GOT3 (cell line): ENCODE data around the gene SELPLG.
"Not testable (repeated sequence)": the region's sequence is repeated elsewhere in the genome, so short reads cannot be mapped to it uniquely, and the experiment has no call there.

Experiments used
- DNase-seq: peaks from one replicate; lab custom pipeline; 2025; ENCODE audit warnings: mixed read lengths; lab: John Stamatoyannopoulos, UW

SELPLG gene

DNA sequence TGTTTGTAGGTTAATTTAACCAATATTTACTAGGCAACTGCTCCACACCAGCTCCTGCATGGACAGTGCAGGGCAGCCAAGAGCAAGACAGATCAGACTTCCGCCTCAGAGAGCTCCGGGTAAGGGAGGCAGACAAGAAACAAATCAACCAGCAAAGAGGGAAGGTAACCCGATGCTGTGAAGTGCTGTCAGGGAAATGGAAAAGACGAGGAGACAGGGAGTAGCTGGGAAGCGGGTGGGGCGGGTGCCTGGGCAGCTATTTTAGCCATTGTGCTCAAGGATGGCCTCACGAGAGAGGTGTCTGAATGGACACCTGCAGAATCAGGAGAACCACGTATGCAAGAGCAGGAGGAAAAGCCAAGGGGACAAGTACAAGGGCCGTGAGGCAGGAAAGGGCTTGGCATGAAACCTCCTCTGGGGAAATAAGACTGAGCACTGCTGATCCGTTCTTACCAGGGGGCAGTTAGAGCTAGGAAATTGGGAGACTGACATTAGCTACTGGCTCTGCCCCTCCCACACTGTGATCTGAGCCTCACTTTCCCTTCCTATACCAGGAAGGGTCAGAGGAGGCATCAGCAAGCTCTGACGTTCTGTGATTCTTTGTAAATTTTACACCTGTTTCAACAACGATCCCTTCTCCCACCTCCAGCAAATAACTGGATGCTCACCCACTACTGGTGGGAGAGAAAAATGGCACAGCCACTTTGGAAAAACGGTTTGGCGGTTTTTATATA lies 29.3 kb downstream of the SELPLG start:
- no peak for DNase-seq

DNA sequence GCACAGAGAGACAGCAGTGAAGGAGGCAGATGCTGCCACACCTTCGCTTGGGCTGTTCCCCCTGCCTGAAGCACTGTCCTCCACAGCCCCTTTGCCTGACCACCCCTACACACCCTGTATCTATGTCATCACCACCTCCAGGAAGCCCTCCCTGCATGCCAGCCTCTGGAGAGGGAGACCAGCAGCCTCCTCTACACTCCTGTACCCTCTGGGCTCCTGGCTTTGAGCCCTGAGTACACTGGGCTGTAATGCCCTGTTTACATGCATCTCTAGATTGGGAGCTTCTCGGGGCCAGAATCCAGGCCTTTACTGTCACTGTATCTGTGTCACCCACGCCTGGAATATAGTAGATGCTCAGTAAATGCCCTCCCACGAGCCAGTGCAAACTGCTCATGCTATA lies 30.0 kb downstream of the SELPLG start:
- no peak for DNase-seq

DNA sequence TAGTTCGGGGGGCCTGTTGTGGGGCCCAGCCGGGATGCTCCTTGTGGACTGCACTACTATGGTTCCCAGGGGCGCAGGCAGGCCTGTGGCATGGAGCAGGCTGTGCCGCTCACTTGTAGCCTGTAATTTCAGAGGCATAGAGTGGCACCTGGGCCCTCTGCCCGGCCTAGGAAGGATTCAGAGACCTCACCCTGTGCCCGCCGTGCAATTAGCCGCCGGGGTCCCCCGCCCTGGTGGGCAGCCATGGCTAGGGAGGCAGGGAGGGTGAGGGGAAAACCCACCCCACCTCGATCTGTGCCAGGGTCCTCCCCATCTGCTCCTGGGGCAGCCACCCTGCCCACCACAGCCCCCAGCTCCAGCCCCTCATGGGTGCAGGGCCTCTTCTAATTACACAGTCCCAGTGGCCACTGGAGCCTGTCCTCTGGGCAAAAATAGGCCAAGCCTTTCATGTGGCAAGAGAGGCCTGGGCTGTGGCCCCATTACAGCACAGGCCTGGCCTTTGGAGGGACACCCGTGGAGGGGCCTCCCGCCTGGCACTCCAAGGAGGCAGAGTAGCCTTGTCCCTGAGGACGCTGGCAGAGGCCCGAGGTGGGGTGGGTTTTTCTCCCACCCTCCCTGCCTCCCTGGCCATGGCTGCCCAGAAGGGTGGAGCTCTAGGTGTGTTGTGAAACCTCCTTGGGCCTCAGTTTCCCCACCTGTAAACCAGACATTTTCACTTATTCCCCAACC lies 30.6 kb downstream of the SELPLG start:
- no peak for DNase-seq

DNA sequence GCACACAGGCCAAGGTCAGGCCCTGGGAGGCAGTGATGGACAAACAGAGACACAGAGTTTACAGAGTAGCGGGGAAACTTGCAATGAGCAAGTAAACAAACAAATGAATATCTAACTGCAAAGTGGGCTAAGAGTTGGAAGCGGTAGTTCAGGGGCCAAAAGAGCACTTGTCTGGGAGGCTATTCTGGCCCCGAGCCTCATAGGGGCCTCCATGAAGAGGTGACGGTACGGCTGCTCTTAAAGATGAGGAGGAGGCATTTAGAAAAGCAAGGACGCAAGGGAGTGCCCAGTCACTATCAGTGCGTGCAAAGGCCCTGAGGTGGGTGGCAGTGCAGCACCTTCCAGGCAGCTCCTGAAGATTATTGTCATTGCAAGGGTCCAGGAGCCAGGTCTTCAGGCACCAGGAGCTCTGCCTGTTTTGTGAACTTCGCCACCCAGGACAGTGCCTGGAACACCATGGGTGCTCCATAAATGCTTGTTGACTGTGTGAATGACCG lies 31.4 kb downstream of the SELPLG start:
- no peak for DNase-seq

DNA sequence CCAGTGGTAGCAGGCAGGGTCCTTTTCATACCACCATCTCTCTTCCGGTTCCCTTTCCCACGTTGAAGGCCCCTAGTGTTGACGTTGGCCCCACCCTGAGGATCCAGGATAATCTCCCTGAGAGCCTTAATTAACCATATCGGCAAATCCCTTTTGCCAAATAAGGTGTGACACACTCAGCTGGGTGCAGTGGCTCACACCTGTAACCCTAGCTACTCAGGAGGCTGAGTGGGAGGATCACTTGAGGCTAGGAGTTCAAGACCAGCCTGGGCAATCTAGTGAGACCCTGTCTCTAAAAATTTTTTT lies 33.0 kb downstream of the SELPLG start:
- no peak for DNase-seq

DNA sequence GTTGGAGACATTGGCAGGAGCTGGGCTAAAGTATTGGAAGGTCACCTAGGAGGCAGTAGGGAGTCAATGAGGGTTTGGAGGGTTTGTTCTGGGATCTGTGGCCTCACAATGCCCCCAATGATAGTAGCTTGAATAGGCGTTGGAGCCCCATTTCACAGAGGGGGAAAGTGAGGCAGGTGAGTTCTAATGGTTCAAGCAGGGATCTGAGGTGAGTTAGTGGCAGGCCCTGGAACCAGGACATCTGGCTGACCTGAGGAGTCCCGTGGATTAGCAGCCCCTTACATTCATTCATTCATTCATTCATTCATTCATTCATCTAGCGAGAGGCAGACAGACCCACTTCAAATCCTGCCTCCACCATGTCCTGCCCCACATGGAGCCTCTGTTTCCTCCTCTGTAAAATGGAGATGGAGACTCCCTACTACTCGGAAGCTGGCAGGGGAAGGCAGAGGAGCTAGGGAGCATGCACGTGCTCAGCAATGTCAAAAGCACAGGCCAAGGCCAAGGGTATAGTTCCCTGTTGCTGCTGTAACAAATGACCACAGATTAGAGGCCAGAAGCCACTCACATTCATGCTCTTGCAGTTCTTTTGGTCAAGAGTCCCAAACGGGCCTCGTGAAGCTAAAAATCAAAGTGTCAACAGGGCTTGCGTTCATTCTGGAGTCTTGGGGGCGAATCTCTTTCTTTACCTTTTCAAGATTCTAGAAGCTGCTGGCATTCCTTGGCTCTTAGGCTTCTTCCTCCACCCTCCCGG lies 33.6 kb downstream of the SELPLG start:
- no peak for DNase-seq

DNA sequence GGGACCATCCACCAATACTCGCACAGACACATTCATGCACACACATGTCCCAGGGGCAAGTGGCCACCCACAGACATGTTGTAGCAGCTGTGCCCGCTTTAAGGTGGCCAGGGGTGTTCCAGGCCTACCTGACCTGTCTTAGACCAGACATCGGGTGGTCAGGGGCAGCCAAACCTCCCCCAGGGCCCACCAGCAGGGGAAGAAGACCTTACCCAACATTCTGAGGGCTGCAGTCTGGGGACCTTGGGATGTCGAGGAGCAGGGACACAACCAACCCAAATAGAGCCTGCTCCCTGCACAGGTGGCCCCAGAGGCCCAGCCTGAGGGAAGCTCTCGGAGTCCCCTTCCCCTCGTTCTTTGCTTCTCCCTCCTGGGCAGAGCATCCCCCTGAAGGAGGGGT lies 34.2 kb downstream of the SELPLG start:
- no peak for DNase-seq

DNA sequence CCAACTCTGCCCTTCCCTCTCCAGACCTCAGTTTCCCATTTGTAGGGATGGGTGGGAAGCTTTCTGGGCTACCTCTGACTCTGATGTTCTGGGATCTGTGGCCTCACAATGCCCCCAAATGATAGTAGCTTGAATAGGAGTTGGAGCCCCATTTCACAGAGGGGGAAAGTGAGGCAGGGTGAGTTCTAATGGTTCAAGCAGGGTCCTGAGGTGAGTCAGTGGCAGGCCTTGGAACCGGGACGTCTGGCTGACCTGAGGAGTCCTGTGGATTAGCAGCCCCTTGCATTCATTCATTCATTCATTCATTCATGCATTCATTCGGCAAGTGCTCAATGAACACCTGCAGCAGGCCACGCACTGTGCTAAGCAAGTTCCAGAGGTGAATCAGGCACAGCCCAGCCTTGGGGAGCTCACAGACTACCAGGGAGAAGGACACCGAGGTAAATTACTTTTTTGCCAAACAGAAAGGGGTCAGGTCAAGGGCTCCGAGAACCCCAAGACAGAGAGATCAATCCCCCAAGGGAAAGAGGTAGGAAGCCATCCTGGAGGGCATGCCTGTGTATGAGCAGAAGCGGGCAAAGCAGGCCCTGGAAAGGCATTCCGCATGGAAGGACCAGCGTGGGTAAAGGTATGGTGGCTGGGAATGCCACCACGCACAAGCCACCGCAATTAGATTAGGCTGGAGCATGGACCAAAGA lies 35.0 kb downstream of the SELPLG start:
- DNase-seq = no peak

DNA sequence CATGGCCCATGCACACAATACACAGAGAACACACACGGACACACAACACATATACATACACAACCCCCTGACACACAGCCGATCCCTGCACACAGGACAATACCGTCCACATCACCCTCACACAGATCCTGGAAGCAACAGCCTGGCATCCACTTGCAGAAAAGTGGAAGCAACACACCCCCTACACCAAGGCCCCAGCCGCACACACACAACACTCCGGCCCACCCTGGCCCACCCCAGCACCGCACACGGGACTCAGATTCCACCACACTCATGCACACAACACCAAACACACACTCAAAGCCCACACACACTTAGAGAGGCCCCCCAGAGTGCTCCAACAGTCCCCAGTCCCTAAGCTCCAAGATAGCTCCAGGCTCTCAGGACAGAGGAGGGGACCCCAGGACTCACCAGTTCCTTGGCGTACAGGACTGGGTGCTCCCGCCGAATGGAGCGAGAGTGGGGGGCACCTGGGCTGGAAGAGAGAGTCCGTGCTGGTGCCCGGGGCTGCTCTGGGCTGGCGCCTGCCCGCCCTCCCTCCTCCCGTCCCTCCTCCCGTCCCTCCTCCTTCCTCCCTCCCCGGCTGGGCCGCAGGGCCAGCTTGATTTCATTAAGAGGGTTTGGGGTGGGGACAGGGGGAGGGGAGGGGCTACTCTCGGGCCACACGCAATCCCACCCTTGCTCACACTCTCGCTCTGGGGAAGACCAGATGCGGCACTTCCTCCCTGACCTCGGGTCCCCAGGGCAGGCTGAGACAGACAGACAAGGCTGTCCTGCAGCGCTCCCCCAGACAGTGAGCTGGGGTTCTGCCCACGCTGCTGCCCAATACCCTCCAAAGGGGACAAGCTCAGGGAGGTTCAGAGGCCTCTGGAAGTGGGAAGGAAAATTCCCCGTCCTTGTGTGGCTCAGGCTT lies 35.9 kb downstream of the SELPLG start, which contains the start of gene TMEM119:
Gene TMEM119 (minus strand): TSS at position 526 of the 913 bp plus-strand sequence. CDS start 5,701 bp downstream, outside the sequence.
- DNase-seq = no peak

DNA sequence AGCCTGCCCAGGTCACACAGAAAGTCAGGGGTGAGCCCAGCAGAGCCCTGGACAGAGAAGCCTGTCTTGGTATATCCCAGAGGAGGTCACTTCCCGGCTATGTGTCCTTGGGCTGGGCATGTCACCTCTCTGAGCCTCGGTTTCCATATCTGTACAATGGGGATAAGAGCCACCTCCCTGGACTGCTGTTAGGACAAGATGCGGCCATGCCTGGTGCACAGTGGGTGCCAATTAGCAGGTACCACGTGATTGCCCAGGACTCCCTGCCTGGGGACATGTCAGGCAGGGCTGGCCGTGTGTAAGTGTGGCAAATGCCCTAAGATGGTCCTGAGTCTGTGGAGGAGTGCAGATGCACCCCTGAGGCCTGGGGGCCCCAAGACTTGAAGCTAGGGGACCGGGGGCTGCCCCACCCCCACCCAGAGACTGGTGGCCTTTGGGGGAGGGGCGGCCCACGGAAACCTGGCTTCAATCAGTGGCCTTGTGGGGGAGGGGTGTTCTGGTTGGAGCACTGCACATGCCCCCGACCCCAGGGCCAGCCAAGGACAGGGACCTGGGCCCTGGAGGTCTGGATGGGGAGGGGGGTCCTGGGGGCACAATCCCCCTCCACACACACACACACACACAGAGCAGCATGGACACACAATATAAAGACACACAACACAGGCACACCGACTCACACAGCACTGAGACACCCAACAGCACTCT lies 36.7 kb downstream of the SELPLG start:
- DNase-seq = no peak

DNA sequence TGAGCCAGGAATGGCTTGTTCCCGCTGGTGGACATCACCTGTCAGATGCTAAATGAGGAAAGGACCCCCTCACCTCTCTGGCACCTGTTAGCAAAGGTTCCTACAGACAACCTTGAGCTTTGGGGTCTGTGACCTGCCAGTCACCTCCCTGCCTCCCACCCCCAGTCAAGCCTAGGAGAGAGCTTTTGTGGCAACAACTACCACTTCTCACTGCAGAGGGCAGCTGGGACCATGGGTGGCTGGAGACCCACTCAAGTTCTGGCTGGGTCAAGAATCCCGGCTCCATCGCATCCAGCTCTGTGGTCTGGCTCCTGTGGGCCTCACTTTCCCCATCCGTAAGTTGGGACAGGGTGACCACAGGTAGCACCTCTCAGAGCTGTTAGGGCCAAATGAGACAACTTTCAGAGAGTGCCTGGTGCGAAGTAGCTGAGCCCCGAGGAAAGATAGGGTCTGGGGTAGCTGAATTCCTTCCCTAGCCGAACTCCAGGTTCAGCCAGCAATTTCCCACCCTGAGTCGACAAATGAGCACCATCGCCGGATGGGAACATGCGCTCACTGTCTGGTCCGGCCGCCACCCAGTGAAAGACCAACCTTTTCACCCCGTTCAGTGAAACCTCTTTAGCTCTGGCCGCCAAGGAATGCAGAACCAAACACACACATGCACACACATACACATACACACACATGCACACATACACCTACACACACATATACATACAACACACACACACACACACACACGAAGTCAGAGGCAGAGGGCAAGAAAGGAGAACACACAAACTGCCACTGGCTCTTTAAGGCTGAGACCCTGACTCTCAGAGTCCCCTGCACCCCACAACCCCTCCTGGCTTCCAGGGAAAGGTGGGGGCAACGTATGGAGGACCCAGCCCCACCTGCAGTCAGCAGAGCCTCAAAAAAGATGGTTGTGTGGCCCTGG lies 37.7 kb downstream of the SELPLG start:
- DNase-seq = no peak

DNA sequence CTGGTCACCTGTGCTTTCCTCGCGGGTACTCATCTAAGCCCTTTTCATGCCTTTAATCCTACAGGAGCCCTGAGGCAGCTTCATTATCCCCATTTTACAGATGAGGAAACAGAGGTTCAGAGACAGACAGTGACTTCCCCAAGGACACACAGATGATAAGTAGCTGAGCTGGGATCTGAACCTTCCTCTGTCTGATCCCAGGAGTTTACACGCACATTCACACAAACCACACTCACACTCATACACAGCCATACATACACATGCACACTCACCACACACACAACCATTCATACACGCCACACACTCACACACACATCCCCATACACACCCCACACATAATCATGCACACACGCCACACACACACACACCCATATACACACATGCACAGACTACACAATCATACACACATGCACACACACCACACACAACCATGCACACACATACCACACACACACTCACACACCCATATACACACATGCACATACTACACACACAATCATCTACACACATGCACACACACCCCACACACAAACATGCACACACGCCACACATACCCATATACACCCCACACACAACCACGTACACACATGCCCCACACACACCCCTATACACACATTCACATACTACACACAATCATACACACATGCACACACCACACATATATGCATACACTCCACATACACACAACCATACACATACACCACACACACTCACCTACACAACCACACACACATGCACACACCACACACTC lies 38.6 kb downstream of the SELPLG start:
- no peak for DNase-seq

DNA sequence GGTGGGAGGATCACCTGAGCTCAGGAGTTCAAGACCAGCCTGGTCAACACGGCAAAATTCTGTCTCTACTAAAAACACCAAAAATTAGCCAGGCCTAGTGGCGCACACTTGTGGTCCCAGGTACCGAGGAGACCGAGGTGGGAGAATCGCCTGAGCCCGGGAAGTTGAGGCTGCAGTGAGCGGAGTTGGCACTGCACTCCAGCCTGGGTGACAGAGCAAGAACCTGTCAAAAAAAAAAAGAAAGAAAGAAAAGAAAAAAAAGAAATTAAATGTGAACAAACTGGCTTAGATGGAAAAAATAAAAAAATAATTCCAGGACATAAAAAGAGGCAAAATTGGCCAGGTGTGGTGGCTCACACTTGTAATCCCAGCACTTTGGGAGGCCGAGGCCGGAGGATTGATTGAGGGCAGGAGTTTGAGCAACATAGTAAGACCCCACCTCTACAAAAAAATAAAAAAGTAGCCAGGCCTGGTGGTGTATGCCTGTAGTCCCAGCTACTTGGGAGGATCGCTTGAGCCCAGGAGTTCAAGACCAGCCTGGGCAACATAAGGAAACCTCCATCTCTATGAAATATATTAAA lies 39.3 kb downstream of the SELPLG start:
- DNase-seq = no peak

DNA sequence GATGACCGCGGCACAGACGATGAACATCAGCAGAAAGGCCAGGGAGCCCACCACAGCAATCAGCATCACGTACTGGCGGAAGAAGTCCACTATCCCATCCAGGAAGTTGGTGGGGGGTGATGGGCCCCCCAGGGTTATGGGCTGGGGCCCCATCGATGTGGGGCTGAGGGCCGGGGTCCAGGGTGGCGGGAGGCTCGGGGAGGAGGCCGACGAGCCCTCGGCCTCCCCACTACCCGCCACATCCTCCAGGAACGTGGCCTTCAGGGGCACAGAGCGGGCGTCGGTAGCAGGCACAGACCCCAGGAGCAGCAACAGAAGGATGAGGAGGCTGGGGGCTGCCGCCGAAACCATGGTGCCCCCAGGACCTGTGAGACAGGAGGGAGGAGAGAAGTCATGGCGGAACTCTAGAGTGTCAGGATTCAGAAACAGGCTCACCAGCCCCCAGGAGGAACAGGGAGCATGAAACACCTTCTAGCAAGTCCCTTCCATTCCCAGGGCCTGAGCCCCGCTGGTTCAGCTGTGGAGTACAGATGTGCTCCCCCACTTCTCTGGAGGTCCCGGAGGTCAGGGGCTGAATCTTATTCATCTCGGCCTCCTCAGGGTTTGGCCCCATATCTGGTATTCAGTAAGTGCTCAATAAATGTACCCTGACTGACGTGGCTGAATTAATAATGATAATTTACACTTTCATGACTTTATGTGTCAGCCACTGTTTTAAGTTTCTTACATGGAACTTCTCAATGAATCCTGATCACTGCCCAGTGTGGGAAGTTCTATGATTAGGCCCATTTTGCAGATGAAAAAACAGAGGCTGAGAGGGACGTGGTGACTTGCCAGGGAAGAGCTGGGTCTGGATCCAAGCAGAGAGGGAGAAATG lies 41.4 kb downstream of the SELPLG start:
- DNase-seq = no peak

DNA sequence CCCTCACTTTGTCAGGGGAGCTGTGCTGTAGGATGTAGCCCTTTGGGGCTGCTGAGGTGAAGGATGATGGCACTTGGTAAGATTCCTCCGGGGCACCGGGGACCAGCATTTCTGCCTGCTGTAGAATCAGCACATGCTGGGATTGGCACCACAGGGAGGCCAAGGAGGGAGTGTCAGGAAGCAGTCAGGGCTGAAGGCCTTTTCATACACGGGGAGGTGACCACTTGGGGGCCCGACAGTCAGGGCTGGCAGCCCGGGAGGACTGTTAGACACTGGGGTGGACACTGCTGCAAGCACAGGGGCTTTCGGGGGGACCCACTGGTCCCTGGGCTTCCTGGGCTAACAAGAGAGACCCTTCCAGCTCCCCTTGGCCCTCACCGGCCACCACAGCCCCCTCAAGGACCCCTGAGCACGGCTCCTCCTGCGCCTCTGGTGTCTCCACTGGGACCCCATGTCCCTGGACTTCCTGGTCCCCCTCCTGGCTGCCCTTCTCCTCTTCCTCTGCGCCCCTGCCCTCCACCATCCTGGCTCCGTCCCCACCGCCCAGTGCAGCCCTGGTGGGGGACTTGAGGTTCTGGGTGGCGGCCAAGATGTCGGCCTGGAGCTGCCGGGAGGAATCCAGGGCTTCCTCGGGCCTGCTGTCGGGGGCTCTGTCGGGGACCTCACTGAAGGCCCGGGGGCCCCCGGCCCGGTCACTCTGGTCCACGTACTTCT lies 42.3 kb downstream of the SELPLG start:
- no peak for DNase-seq

DNA sequence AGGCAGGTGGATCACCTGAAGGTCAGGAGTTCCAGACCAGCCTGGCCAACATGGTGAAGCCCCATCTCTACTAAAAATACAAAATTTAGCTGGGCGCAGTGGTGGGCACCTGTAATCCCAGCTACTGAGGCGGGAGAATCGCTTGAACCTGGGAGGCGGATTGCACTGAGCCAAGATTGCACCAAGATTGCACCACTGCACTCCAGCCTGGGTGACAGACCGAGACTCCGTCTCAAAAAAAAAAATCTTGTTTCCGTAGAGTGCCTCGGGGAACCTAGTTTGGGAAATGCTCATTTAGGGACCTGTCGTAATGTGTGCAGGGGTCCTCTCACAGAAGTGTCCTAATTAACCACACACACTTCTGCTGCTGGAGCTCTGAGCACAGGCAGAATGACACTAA lies 43.2 kb downstream of the SELPLG start:
- not testable (repeated sequence) for DNase-seq

DNA sequence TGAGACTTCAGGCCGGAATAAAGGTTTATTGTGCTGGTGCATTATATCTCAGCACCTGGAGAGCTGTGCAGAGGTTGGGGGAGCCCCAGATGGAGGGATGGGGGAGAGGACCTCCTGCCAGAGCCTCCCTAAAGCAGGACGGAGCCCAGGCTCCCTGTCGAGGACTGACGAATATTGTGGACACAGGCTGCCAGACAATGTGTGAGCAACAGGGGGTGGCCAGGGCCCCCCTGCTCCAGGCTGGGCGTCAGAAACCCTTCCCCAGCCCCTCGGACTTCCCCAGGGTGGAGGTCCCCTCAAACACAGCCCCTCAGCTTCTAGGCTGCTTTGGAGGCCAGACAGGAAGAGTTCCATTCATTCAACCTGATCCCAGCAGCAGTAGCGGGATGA lies 43.9 kb downstream of the SELPLG start:
- DNase-seq = no peak
